Smooth muscle cell (in vitro differentiated cells): Measurements from ENCODE around the gene LMF1. TPM values are rescaled to one million over a fixed set of nuclear protein-coding genes. Genes with fewer than 3 reads are reported as not detected.

ENCODE experiments used
- DNase-seq: peaks from one replicate; lab custom pipeline; 2025; ENCODE audit not compliant: unreplicated experiment; lab: John Stamatoyannopoulos, UW
- H2AFZ ChIP-seq: fragments of 200-600 bp; sonication (generic); 2 replicates; pipeline ENCODE4 v1.6.0; 2016; ENCODE audit warnings: antibody characterized with exemption, low read depth, mild to moderate bottlenecking
- H3F3A ChIP-seq: fragments of 200-600 bp; sonication (generic); 2 replicates; pipeline ENCODE4 v1.6.0; 2017; ENCODE audit warnings: antibody characterized with exemption, low read depth
- H3K27ac ChIP-seq: fragments of 200-600 bp; sonication (generic); 2 replicates; pipeline ENCODE4 v1.5.1; 2016; ENCODE audit warnings: low read depth, mild to moderate bottlenecking
- H3K27me3 ChIP-seq: fragments of 200-600 bp; sonication (generic); 2 replicates; pipeline ENCODE4 v1.6.1; 2016; ENCODE audit warnings: low read depth, mild to moderate bottlenecking
- H3K36me3 ChIP-seq: fragments of 200-600 bp; sonication (generic); 2 replicates; pipeline ENCODE4 v1.5.1; 2016; ENCODE audit warnings: low read depth
- H3K4me1 ChIP-seq: fragments of 200-600 bp; sonication (generic); 2 replicates; pipeline ENCODE4 v1.5.1; 2016; ENCODE audit warnings: low read depth
- H3K4me2 ChIP-seq: fragments of 200-600 bp; sonication (generic); 2 replicates; pipeline ENCODE4 v1.6.0; 2016; ENCODE audit warnings: mild to moderate bottlenecking
- H3K4me3 ChIP-seq: fragments of 200-600 bp; sonication (generic); 2 replicates; pipeline ENCODE4 v1.5.1; 2016; ENCODE audit warnings: mild to moderate bottlenecking
- H3K79me2 ChIP-seq: fragments of 200-600 bp; sonication (generic); 2 replicates; pipeline ENCODE4 v1.6.0; 2016; ENCODE audit warnings: low read depth, mild to moderate bottlenecking
- H3K9ac ChIP-seq: fragments of 200-600 bp; sonication (generic); 2 replicates; pipeline ENCODE4 v1.6.0; 2016; ENCODE audit warnings: low read depth
- H3K9me3 ChIP-seq: fragments of 200-600 bp; sonication (generic); replicated peaks from 2 replicates; pipeline ENCODE4 v1.5.1; 2016; ENCODE audit warnings: low read depth
- H4K20me1 ChIP-seq: fragments of 200-600 bp; sonication (generic); 2 replicates; pipeline ENCODE4 v1.6.0; 2016; ENCODE audit warnings: low read depth
- CTCF ChIP-seq: fragments of 200-600 bp; sonication (generic); IDR thresholded peaks from 2 replicates; pipeline ENCODE4 v1.5.1; 2017; ENCODE audit warnings: borderline replicate concordance, mild to moderate bottlenecking, antibody characterized with exemption; ENCODE audit not compliant: insufficient read depth, poor library complexity, severe bottlenecking
- WGBS: methylation state at CpG from one replicate; pipeline ENCODE4 v1.1.7; 2016; ENCODE audit warnings: low lambda C conversion rate; 5-methylcytosine and 5-hydroxymethylcytosine counted together
- polyA plus RNA-seq: library from polyadenylated mRNA; unstranded; fragments of >200 nt; fragmentation: Nextera tagmentation; extraction: Ambion mirVana; gene quantifications from 2 replicates; pipeline ENCODE4 v1.2.1, GENCODE V29; 2016
- total RNA-seq: library from RNA; depleted of rRNA; stranded (reverse); fragments of >200 nt; gene quantifications from 2 replicates; pipeline ENCODE4 v1.2.3, GENCODE V29; 2014

The LMF1 gene
- total and polyA plus RNA-seq, 2 experiments from 2014 or later = 25.3 to 29.8 TPM

GRCh38 chr16:995783-996182 lies 25.0 kb upstream of the LMF1 start:
- no peaks in the 10 kb centered on the region for H3F3A ChIP-seq
- no peak overlapping the region for H3K4me2 ChIP-seq
- 88% methylated on average over 3 of the region's 3 CpGs for WGBS
- H3K27me3 ChIP-seq = no peaks in the 10 kb centered on the region
- no peak overlapping the region for H3K4me3 ChIP-seq
- no peaks in the 10 kb centered on the region for H4K20me1 ChIP-seq
- H3K4me1 ChIP-seq = peaks cover 9% of the 10 kb centered on the region
- H3K9ac ChIP-seq = no peak overlapping the region
- H3K79me2 ChIP-seq = no peaks in the 10 kb centered on the region
- no peak for TF ChIP-seq CTCF
- H3K27ac ChIP-seq = no peak overlapping the region
- H3K36me3 ChIP-seq = no peaks in the 10 kb centered on the region
- no peak for DNase-seq
- no peak overlapping the region for H2AFZ ChIP-seq
- H3K9me3 ChIP-seq = no peaks in the 10 kb centered on the region

GRCh38 chr16:995087-995486 lies 24.3 kb upstream of the LMF1 start:
- Histone ChIP-seq H3K27ac (no peak overlapping the region), H3F3A (no peaks in the 10 kb centered on the region), H3K9me3 (no peaks in the 10 kb centered on the region), H3K4me2 (no peak overlapping the region), H3K36me3 (no peaks in the 10 kb centered on the region), H2AFZ (no peak overlapping the region), H3K4me1 (peaks cover 9% of the 10 kb centered on the region), H3K4me3 (no peak overlapping the region), H3K9ac (no peak overlapping the region), H3K27me3 (no peaks in the 10 kb centered on the region), H4K20me1 (no peaks in the 10 kb centered on the region), H3K79me2 (no peaks in the 10 kb centered on the region)
- DNase-seq = no peak
- no peak for TF ChIP-seq CTCF
- 88% methylated on average over 3 of the region's 3 CpGs for WGBS

GRCh38 chr16:993731-994130 lies 22.9 kb upstream of the LMF1 start:
- Histone ChIP-seq H3K4me1 (peaks cover 9% of the 10 kb centered on the region), H3K4me2 (no peak overlapping the region), H3K27ac (no peak overlapping the region), H3K79me2 (no peaks in the 10 kb centered on the region), H3K4me3 (no peak overlapping the region), H3K9me3 (no peaks in the 10 kb centered on the region), H3K36me3 (no peaks in the 10 kb centered on the region), H3K27me3 (no peaks in the 10 kb centered on the region), H3F3A (no peaks in the 10 kb centered on the region), H3K9ac (no peak overlapping the region), H4K20me1 (no peaks in the 10 kb centered on the region), H2AFZ (no peak overlapping the region)
- no peak for DNase-seq
- no peak for TF ChIP-seq CTCF
- no CpG with 5 or more reads among the region's 3 CpGs for WGBS

GRCh38 chr16:991773-992172 lies 21.0 kb upstream of the LMF1 start:
- Histone ChIP-seq H3K9ac (no peak overlapping the region), H3K4me3 (no peak overlapping the region), H3K4me2 (no peak overlapping the region), H3K27ac (no peak overlapping the region), H3K9me3 (no peaks in the 10 kb centered on the region), H3K27me3 (no peaks in the 10 kb centered on the region), H3K79me2 (no peaks in the 10 kb centered on the region), H3K36me3 (no peaks in the 10 kb centered on the region), H3F3A (no peaks in the 10 kb centered on the region), H2AFZ (no peak overlapping the region), H4K20me1 (no peaks in the 10 kb centered on the region), H3K4me1 (no peaks in the 10 kb centered on the region)
- 81% methylated on average over 9 of the region's 9 CpGs for WGBS
- no peak for DNase-seq
- no peak for TF ChIP-seq CTCF
